GM21515 (cell line): ENCODE measurements around the gene ZNF771.
A peak's percentile ranks its signal among the peaks of the same experiment; 100 is the strongest.
"Not testable (repeated sequence)": the region's sequence is repeated elsewhere in the genome, so short reads cannot be mapped to it uniquely, and the experiment has no call there.

Source experiments
- ATAC-seq: cut with Tn5 transposase; IDR thresholded peaks from one replicate; pipeline ENCODE4 v1.9.1; 2021; ENCODE audit not compliant: unreplicated experiment

The ZNF771 gene

GRCh38 chr16:30375864-30376263 is 31.5 kb upstream of the ZNF771 start:
- no peak for ATAC-seq

- no peak for ATAC-seq
Measured at GRCh38 chr16:30376461-30376902, 30.9 kb upstream of the ZNF771 start.

GRCh38 chr16:30377050-30377811 is 30.2 kb upstream of the ZNF771 start:
- ATAC-seq = peak; percentile 5

- peak; percentile 37 for ATAC-seq
Measured at GRCh38 chr16:30377812-30378235, 29.6 kb upstream of the ZNF771 start.

- peak; percentile 81 for ATAC-seq
Measured at GRCh38 chr16:30378236-30379157, 28.9 kb upstream of the ZNF771 start.

GRCh38 chr16:30379158-30379783 is 28.1 kb upstream of the ZNF771 start:
- no peak for ATAC-seq

- no peak for ATAC-seq
Measured at GRCh38 chr16:30380072-30380802, 27.2 kb upstream of the ZNF771 start.

GRCh38 chr16:30380803-30381208 is 26.6 kb upstream of the ZNF771 start:
- no peak for ATAC-seq

- no peak for ATAC-seq
Measured at GRCh38 chr16:30381291-30382041, 25.9 kb upstream of the ZNF771 start.

- ATAC-seq = no peak
Measured at GRCh38 chr16:30382111-30382881, 25.1 kb upstream of the ZNF771 start, which contains the start of gene SEPTIN1. Gene SEPTIN1 (minus strand): TSS chr16:30382561. CDS start chr16:30382542, 19 bp downstream.

GRCh38 chr16:30383521-30383920 is 23.9 kb upstream of the ZNF771 start:
- no peak for ATAC-seq

GRCh38 chr16:30394592-30395154 is 12.7 kb upstream of the ZNF771 start:
- no peak for ATAC-seq

GRCh38 chr16:30395155-30395991 is 12.0 kb upstream of the ZNF771 start, which contains the start of gene ZNF48:
Gene ZNF48 (plus strand): TSS chr16:30395420. CDS start chr16:30395795, 375 bp downstream.
- peak; percentile 61 for ATAC-seq

- ATAC-seq = no peak
Measured at GRCh38 chr16:30395992-30396585, 11.3 kb upstream of the ZNF771 start.

- ATAC-seq = not testable (repeated sequence)
Measured at GRCh38 chr16:30396627-30397026, 10.8 kb upstream of the ZNF771 start.

GRCh38 chr16:30397056-30397455 is 10.3 kb upstream of the ZNF771 start:
- ATAC-seq = no peak
